ENCODE results near the gene ADRA2C.

Gene ADRA2C

DNA sequence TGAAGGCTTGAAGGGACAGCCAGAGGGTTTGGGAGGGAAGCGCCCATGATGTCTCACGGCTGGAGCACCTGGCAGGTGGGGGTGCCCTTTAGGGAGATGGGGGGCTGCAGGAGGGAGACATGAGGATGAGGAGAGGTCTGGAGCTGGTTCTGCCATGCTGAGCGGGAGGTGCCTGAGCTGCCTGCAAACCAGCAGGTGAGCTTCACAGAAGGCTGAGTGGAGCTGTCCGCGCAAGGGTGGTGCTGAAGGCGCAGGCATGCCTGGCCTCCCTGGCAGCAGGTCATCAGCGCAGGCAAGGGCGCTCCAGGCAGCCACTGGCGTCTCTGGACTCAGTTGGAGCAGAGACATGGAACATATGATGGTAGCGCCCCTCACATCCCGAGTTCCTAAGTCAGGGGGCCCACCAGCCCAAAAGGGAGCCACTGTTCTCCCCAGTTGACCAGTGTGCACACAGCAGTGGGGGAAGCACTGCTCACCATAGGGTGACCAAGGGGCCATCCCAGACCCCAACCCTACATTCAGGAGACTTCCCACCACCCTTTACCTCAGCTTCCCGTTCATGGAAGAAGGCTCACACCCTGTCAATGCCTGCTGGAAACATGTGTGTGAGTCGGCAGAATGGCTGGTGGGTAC lies 25.8 kb downstream of the ADRA2C start:
- TF ChIP-seq CTCF (IDR thresholded peaks at IDR 0.05; ENCODE audit: insufficient read depth, low read depth, low read length, missing control alignments), result no peak
- no peak overlapping the region for H3K4me3 ChIP-seq (ENCODE audit: low read length)
- peak; percentile 23 for DNase-seq (ENCODE audit: low read depth)

- H3K4me3 ChIP-seq (ENCODE audit: low read length), result no peak overlapping the region
- no peak for DNase-seq (ENCODE audit: low read depth)
- no peak for TF ChIP-seq CTCF (IDR thresholded peaks at IDR 0.05; ENCODE audit: insufficient read depth, low read depth, low read length, missing control alignments)
These were observed 26.6 kb downstream of the ADRA2C start for GRCh38 chr4:3792813-3793212.

DNA sequence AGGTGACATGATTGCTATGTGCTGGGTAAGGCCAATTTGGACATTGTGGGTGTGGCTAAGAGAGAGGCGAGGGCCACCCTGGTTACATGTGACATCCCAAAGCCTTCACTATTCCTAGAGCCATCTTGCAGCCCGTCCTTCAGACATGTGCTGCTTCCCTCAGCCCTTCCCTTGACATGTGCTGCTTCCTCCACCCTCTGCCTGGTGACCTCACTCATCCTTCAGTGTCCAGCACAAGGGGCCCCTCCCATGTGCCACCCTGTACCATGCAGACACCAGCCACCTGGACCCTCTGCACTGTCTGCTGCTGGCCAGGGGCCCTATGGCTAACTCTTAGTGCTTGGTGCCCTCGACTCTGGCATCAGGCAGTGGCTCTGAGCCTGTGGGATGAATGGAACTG lies 27.4 kb downstream of the ADRA2C start:
- DNase-seq (ENCODE audit: low read depth), result no peak
- no peak for TF ChIP-seq CTCF (IDR thresholded peaks at IDR 0.05; ENCODE audit: insufficient read depth, low read depth, low read length, missing control alignments)
- no peak overlapping the region for H3K4me3 ChIP-seq (ENCODE audit: low read length)

GRCh38 chr4:3796960-3797359 lies 30.8 kb downstream of the ADRA2C start:
- H3K4me3 ChIP-seq (ENCODE audit: low read length), result no peak overlapping the region
- no peak for DNase-seq (ENCODE audit: low read depth)
- TF ChIP-seq CTCF (IDR thresholded peaks at IDR 0.05; ENCODE audit: insufficient read depth, low read depth, low read length, missing control alignments), result no peak

- DNase-seq (ENCODE audit: low read depth), result no peak
- TF ChIP-seq CTCF (IDR thresholded peaks at IDR 0.05; ENCODE audit: insufficient read depth, low read depth, low read length, missing control alignments), result no peak
- H3K4me3 ChIP-seq (ENCODE audit: low read length), result no peak overlapping the region
These were observed 31.9 kb downstream of the ADRA2C start for GRCh38 chr4:3797831-3798790.

DNA sequence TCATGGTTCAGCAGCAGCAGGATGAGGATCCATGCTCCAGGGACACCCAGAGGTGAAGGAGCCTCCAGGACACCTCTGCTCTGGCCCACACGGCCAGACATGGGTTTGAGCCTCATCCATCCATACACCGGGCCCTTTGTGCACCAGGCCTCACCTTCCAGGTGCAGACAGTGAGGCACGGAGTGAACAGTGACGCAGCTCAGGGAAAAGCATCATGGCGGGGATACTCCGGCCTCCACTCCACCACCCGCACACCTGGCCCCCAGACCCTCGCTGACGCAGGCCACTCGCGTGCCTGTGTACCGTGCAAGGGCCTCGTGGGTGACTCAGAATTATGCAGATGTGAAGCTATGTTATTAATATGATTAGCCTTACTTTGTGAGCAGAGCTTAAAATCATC lies 33.3 kb downstream of the ADRA2C start:
- no peak for TF ChIP-seq CTCF (IDR thresholded peaks at IDR 0.05; ENCODE audit: insufficient read depth, low read depth, low read length, missing control alignments)
- H3K4me3 ChIP-seq (ENCODE audit: low read length), result no peak overlapping the region
- DNase-seq (ENCODE audit: low read depth), result no peak

All from epithelial cell of esophagus (primary cell).